Upper lobe of right lung (tissue), 1 donor: ENCODE data around the gene ISCU. TPM values are rescaled to one million over a fixed set of nuclear protein-coding genes. Genes with fewer than 3 reads are reported as not detected.

Experiments used
- ATAC-seq: fragments of 200-7000 bp; cut with Tn5 transposase; one replicate; pipeline ENCODE4 v1.9.1; 2020; ENCODE audit warnings: mild to moderate bottlenecking, moderate library complexity
- DNase-seq: peaks from one replicate; pipeline ENCODE4 v3.0.0-alpha.2; 2020
- H3K27ac ChIP-seq: fragments of 200-600 bp; one replicate; pipeline ENCODE4 v1.8.0; 2022
- H3K27me3 ChIP-seq: fragments of 200-600 bp; one replicate; pipeline ENCODE4 v1.8.0; 2022; ENCODE audit warnings: mild to moderate bottlenecking
- H3K36me3 ChIP-seq: fragments of 200-600 bp; one replicate; pipeline ENCODE4 v1.8.0; 2022
- H3K4me1 ChIP-seq: fragments of 200-600 bp; one replicate; pipeline ENCODE4 v1.8.0; 2022
- H3K4me3 ChIP-seq: fragments of 200-600 bp; one replicate; pipeline ENCODE4 v1.8.0; 2022; ENCODE audit warnings: mild to moderate bottlenecking
- H3K9me3 ChIP-seq: fragments of 200-600 bp; one replicate; pipeline ENCODE4 v1.8.0; 2022
- CTCF ChIP-seq: fragments of 200-600 bp; IDR thresholded peaks from one replicate; pipeline ENCODE4 v1.8.0; 2022; ENCODE audit warnings: antibody characterized with exemption
- intact Hi-C: fragments of 100-400 bp; cut with DNase I; formaldehyde crosslinking; loops from one replicate; pipeline ENCODE4 v1.11.0; 2022
- total RNA-seq: library from RNA; stranded (reverse); fragmentation: NEBNext Ultra II Directional; extraction: Animal tissue kit (Norgen Biotek cat#: 25700); gene quantifications from one replicate; pipeline ENCODE4 v1.2.1, GENCODE V29; 2021
- donor health status: DM: no; HTN: yes; CAD: no; lungs with severe emphysema.

Gene ISCU
- total RNA-seq, 1 donor from 2014 or later: 138 TPM

GRCh38 chr12:108565146-108565545 lies 2.8 kb downstream of the ISCU start:
- no peak for TF ChIP-seq CTCF
- H3K4me1 ChIP-seq: peaks cover 36% of the 10 kb centered on the region

DNA sequence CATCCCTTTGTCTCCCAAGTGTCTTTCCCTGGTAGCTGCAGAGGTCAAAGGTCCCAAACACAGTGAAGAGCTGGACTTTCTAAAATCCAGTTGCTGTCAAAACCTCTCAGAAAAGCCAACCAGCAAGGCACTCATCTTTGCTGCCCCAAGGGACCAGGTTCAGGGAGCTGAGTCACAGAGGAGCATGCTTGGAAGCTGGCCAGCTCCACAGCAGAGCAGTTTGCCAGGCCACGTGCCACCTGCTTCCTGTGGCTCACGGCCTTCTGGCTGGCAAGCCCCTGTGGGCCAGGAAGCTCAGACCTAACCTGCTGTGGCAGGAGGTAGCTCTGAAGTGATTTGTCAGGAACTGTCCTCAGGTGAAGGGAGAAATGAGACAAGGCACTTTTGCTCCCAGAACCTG lies 3.6 kb downstream of the ISCU start:
- Histone ChIP-seq H3K4me1 (peaks cover 36% of the 10 kb centered on the region), H3K27me3 (no peaks in the 10 kb centered on the region), H3K9me3 (no peaks in the 10 kb centered on the region), H3K27ac (peak overlapping the region; percentile 43), H3K4me3 (no peak overlapping the region), H3K36me3 (peaks cover 64% of the 10 kb centered on the region)
- peak; percentile 89 for DNase-seq
- peak; percentile 1 for ATAC-seq
- no peak for TF ChIP-seq CTCF
- intact Hi-C loops: loop anchor here (10.0 kb wide), 1 partner anchor 239 kb away; no protein-coding TSS in a partner anchor

More at GRCh38 chr12:108565146-108565545, 2.8 kb downstream of the ISCU start:
- Histone ChIP-seq H3K9me3 (no peaks in the 10 kb centered on the region), H3K36me3 (peaks cover 63% of the 10 kb centered on the region), H3K4me3 (no peak overlapping the region), H3K27ac (no peak overlapping the region), H3K27me3 (no peaks in the 10 kb centered on the region)
- DNase-seq (no peak), ATAC-seq (no peak)
- intact Hi-C loops: loop anchor here (10.0 kb wide), 1 partner anchor 240 kb away; no protein-coding TSS in a partner anchor

GRCh38 chr12:108566452-108566851 lies 4.1 kb downstream of the ISCU start:
- intact Hi-C loops: loop anchor here (10.0 kb wide), 1 partner anchor 238 kb away; no protein-coding TSS in a partner anchor
- H3K4me1 ChIP-seq: peaks cover 36% of the 10 kb centered on the region
- H3K4me3 ChIP-seq: no peak overlapping the region
- peak overlapping the region; percentile 43 for H3K27ac ChIP-seq
- peaks cover 64% of the 10 kb centered on the region for H3K36me3 ChIP-seq
- H3K9me3 ChIP-seq: no peaks in the 10 kb centered on the region
- DNase-seq (no peak), ATAC-seq (no peak)
- TF ChIP-seq CTCF: no peak
- H3K27me3 ChIP-seq: no peaks in the 10 kb centered on the region

DNA sequence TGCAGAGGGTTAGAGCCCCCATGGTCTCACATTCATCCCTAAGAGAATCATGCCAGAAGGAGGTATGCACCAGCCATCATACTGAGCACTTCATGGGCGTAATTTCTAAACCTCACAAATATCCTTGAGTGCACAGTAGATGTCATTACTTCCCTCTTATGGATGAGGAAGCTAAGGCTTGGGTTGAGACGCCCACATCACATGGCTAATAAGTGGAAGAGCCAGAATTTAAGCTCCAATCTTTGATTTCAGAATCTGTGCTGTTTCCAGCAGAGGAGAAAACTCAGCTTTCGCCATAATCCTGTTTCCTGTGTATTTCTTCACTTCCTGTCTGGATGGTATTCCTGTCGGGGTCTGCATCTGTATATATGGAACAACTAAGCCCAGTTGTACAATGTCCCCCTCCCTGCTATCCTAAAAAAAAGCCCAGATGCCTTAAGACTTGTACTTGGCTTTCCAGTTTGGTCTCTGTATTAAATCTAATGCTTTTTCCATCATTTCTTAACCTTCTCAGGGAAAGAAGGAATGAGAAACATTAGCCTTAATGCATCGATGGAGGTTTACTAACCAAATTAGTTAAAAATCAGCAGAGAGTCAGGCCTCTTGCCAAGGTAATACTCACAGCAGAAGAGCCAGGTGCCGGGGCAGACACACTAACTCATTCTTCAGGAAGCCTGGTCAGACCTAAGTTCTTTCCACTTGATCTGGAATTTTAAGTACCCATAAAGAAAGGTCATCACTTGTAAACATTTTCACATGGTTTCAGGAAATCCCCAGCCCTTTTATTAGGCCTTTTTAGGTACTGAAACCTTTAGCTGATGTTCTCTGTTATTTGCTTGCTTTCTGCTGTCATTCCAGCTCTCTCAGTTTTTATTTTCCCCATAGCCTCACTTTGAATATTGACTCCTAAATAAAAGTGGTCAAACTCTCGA lies 5.3 kb downstream of the ISCU start:
- peaks cover 64% of the 10 kb centered on the region for H3K36me3 ChIP-seq

More for the DNA sequence above, 5.3 kb downstream of the ISCU start:
- Histone ChIP-seq H3K4me1 (peaks cover 36% of the 10 kb centered on the region), H3K27me3 (no peaks in the 10 kb centered on the region), H3K27ac (peak overlapping the region; percentile 43), H3K9me3 (no peaks in the 10 kb centered on the region), H3K4me3 (no peak overlapping the region)
- intact Hi-C loops: loop anchor here (10.0 kb wide), 1 partner anchor 237 kb away; no protein-coding TSS in a partner anchor
- no peak for TF ChIP-seq CTCF
- DNase-seq (no peak), ATAC-seq (peak; percentile 45)
